ENCODE results near the gene EHMT1.

The EHMT1 gene

DNA sequence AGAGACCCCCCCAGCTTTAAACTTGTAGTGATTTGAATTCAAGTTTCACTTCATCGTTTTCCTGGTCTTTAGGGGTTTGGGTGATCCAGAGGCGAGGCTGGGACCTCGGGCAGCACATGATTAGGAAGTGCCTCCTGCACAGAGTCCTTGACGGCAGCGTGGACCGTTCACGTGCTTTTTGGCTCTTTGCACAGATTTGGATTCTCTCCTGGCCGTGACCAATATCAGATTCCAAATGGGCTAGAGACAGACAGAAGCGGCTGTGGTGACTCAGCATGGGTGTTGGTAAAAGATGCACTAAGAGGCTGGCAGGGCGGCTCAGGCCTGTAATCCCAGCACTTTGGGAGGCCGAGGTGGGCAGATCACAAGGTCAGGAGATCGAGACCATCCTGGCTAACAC is 141.6 kb downstream of the EHMT1 start:
- TF ChIP-seq, protein P1, sequence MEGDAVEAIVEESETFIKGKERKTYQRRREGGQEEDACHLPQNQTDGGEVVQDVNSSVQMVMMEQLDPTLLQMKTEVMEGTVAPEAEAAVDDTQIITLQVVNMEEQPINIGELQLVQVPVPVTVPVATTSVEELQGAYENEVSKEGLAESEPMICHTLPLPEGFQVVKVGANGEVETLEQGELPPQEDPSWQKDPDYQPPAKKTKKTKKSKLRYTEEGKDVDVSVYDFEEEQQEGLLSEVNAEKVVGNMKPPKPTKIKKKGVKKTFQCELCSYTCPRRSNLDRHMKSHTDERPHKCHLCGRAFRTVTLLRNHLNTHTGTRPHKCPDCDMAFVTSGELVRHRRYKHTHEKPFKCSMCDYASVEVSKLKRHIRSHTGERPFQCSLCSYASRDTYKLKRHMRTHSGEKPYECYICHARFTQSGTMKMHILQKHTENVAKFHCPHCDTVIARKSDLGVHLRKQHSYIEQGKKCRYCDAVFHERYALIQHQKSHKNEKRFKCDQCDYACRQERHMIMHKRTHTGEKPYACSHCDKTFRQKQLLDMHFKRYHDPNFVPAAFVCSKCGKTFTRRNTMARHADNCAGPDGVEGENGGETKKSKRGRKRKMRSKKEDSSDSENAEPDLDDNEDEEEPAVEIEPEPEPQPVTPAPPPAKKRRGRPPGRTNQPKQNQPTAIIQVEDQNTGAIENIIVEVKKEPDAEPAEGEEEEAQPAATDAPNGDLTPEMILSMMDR (conservative IDR thresholded peaks at IDR 0.05) = no peak
- TF ChIP-seq ZFX (IDR thresholded peaks at IDR 0.05) = no peak
- no peak overlapping the region for H3K27ac ChIP-seq

- TF ChIP-seq, protein P1 (conservative IDR thresholded peaks at IDR 0.05) = no peak
- TF ChIP-seq ZFX (IDR thresholded peaks at IDR 0.05) = no peak
- no peak overlapping the region for H3K27ac ChIP-seq
Measured at GRCh38 chr9:137761032-137761431, 142.2 kb downstream of the EHMT1 start.

GRCh38 chr9:137761793-137762192 is 143.0 kb downstream of the EHMT1 start:
- H3K27ac ChIP-seq = no peak overlapping the region

GRCh38 chr9:137762414-137763061 is 143.7 kb downstream of the EHMT1 start:
- no peak overlapping the region for H3K27ac ChIP-seq
- TF ChIP-seq, protein P1 (conservative IDR thresholded peaks at IDR 0.05) = no peak
- TF ChIP-seq ZFX (IDR thresholded peaks at IDR 0.05) = no peak

More at GRCh38 chr9:137761793-137762192, 143.0 kb downstream of the EHMT1 start:
- no peak for TF ChIP-seq ZFX (IDR thresholded peaks at IDR 0.05)
- TF ChIP-seq, protein P1 (conservative IDR thresholded peaks at IDR 0.05) = no peak

DNA sequence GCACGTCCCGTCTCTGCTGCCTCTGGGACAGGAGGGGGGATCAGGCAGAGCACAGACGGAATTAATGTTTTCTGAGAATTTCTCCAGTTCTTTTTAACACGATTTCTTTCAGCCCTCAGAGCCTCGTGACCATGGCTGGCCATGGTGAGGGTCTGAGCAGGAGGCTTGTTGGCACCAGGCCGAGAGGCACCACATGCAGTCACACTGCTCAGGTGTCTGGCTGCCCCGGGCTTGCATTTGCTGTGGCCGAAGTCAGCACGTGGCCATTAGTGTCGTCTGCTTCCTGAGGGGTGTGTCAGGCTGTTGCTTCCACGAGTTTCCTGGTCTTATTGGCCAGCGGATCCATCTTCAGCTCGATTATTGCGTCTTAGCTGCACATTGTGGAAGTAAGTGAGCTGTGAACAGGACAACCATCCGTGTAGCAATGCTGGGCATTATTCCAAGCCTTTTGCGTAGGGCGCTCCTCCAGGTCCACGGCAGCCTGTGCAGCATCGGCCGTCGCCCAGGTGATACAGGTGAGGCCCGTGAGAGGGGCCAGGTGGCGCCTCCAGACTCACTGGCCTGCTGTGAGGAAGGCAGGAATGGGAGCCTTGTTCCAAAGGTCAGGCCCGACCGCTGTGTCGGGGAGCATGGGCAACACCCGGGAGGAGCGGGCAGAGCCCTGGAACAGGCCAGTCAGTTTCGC is 144.6 kb downstream of the EHMT1 start:
- TF ChIP-seq, protein P1 (conservative IDR thresholded peaks at IDR 0.05) = no peak
- TF ChIP-seq ZFX (IDR thresholded peaks at IDR 0.05) = no peak
- H3K27ac ChIP-seq = no peak overlapping the region

- H3K27ac ChIP-seq = no peak overlapping the region
- TF ChIP-seq, protein P1 (conservative IDR thresholded peaks at IDR 0.05) = no peak
- TF ChIP-seq ZFX (IDR thresholded peaks at IDR 0.05) = no peak
Measured at GRCh38 chr9:137764171-137764671, 145.4 kb downstream of the EHMT1 start.

- TF ChIP-seq, protein P1 (conservative IDR thresholded peaks at IDR 0.05) = no peak
- TF ChIP-seq ZFX (IDR thresholded peaks at IDR 0.05) = no peak
Measured at GRCh38 chr9:137764981-137765380, 146.2 kb downstream of the EHMT1 start.

More at GRCh38 chr9:137764981-137765380, 146.2 kb downstream of the EHMT1 start:
- no peak overlapping the region for H3K27ac ChIP-seq

Measured in C4-2B (cell line).